HepG2 (cell line): ENCODE measurements around the gene LAMB4. TPM values are rescaled to one million over a fixed set of nuclear protein-coding genes. Genes with fewer than 3 reads are reported as not detected.

Experiments used
- ATAC-seq: fragments of 200-7000 bp; cut with Tn5 transposase; 3 replicates; pipeline ENCODE4 v1.9.1; 2020; ENCODE audit warnings: mild to moderate bottlenecking, moderate library complexity
- BruUV-seq: library from RNA; stranded (reverse); fragments of 400-500 nt; replicated peaks from 2 replicates; lab custom pipeline; 2021; lab: Mats Ljungman, UMichigan
- CTCF ChIA-PET: fragments of 300-600 bp; formaldehyde crosslinking; extraction: SDS; loops from one replicate; lab custom pipeline; 2021; ENCODE audit warnings: low total read pairs, inconsistent platforms, low intra/inter-chr PET ratio; lab: Yijun Ruan, JAX
- POLR2A ChIA-PET: fragments of 350-600 bp; sonication (Branson Sonifier 250); formaldehyde crosslinking; loops from one replicate; lab custom pipeline; 2020; ENCODE audit warnings: antibody characterized with exemption, inconsistent platforms; lab: Yijun Ruan, JAX
- DNase-seq: peaks from one replicate; pipeline ENCODE4 v3.0.0-alpha.2; 2015; ENCODE audit warnings: low spot score
- FAIRE-seq: peaks from 3 replicates; lab custom pipeline; 2011; peaks lifted over from hg19 to GRCh38; lab: Jason Lieb, UNC
- H2AFZ ChIP-seq: one replicate; pipeline ENCODE4 v1.6.1; 2011; ENCODE audit warnings: low read length, inconsistent platforms
- H3K27ac ChIP-seq: fragments of 300-600 bp; 3 replicates; pipeline ENCODE4 v1.8.0; 2011; ENCODE audit warnings: mixed run types, mild to moderate bottlenecking, mixed read lengths, low read length, inconsistent platforms; ENCODE audit not compliant: insufficient read depth; ENCODE audit errors: extremely low read length
- H3K27me3 ChIP-seq, 2 experiments: fragments of 200-600 bp in 1 of 2; 2 replicates in 1 of 2; 3 replicates in 1 of 2; pipeline versions ENCODE4 v1.6.0 to v1.8.0; 2011; ENCODE audit warnings: low read length in 2 of 2, mild to moderate bottlenecking in 2 of 2, moderate library complexity in 2 of 2, inconsistent platforms in 1 of 2; ENCODE audit not compliant: insufficient read depth in 2 of 2, control insufficient read depth in 1 of 2
- H3K36me3 ChIP-seq, 2 experiments: fragments of 200-600 bp in 1 of 2; replicated peaks in 1 of 2; 2 replicates in 1 of 2; 3 replicates in 1 of 2; pipeline versions ENCODE4 v1.5.1 to v1.8.0; 2011; ENCODE audit warnings: low read length in 2 of 2, inconsistent platforms in 1 of 2; ENCODE audit not compliant: insufficient read depth in 2 of 2, control insufficient read depth in 1 of 2
- H3K4me1 ChIP-seq: 2 replicates; pipeline ENCODE4 v1.5.1; 2012; ENCODE audit warnings: low read length, inconsistent platforms; ENCODE audit not compliant: insufficient read depth
- H3K4me2 ChIP-seq: 2 replicates; pipeline ENCODE4 v1.6.0; 2011; ENCODE audit warnings: low read depth, low read length, inconsistent platforms
- H3K4me3 ChIP-seq, 3 experiments: fragments of 200-600 bp in 1 of 3; sonication (generic), shearing (Covaris generic) in 1 of 3; replicated peaks in 1 of 3; 2 replicates each; pipeline ENCODE4 v1.5.1; 2011 to 2016; ENCODE audit warnings: low read length in 3 of 3, inconsistent platforms in 2 of 3, low read depth in 2 of 3, mild to moderate bottlenecking in 2 of 3, control low read depth in 1 of 3, mixed read lengths in 1 of 3; ENCODE audit not compliant: insufficient read depth in 1 of 3
- H3K79me2 ChIP-seq: one replicate; pipeline ENCODE4 v1.6.1; 2011; ENCODE audit warnings: low read length, inconsistent platforms; ENCODE audit not compliant: insufficient read depth
- H3K9ac ChIP-seq: 2 replicates; pipeline ENCODE4 v1.6.0; 2011; ENCODE audit warnings: mild to moderate bottlenecking, low read depth, low read length, inconsistent platforms; ENCODE audit not compliant: insufficient read depth
- H3K9me3 ChIP-seq: 2 replicates; pipeline ENCODE4 v1.5.1; 2012; ENCODE audit warnings: mild to moderate bottlenecking, low read length
- H4K20me1 ChIP-seq: 2 replicates; pipeline ENCODE4 v1.6.0; 2011; ENCODE audit warnings: inconsistent platforms, mild to moderate bottlenecking, low read length, moderate library complexity; ENCODE audit not compliant: insufficient read depth
- EZH2 ChIP-seq: conservative IDR thresholded peaks from 2 replicates; pipeline ENCODE4 v1.6.1; 2012; ENCODE audit warnings: mild to moderate bottlenecking, low read depth, low read length, moderate library complexity
- GLI4 ChIP-seq: sonication (generic); formaldehyde crosslinking; IDR thresholded peaks from 2 replicates; pipeline ENCODE4 v1.5.1; 2020; ENCODE audit warnings: missing genetic modification reagents, mild to moderate bottlenecking, moderate library complexity, borderline replicate concordance
- MAFK ChIP-seq, 2 experiments: IDR thresholded peaks in 1 of 2; conservative IDR thresholded peaks in 1 of 2; 2 replicates each; pipeline ENCODE4 v1.6.1; 2011; ENCODE audit warnings: improper control_type of control experiment in 2 of 2, low read length in 2 of 2
- NFRKB ChIP-seq: fragments of 450-650 bp; IDR thresholded peaks from 2 replicates; pipeline ENCODE4 v1.6.1; 2017
- REL ChIP-seq: sonication (generic); formaldehyde crosslinking; conservative IDR thresholded peaks from 2 replicates; pipeline ENCODE4 v1.8.0; 2022; ENCODE audit warnings: mild to moderate bottlenecking, missing genetic modification reagents, moderate library complexity
- TCF7L2 ChIP-seq: IDR thresholded peaks from 2 replicates; pipeline ENCODE4 v1.6.1; 2011; ENCODE audit warnings: mild to moderate bottlenecking, low read depth, low read length, moderate library complexity
- THAP11 ChIP-seq: IDR thresholded peaks from 2 replicates; pipeline ENCODE4 v1.6.1; 2016; ENCODE audit warnings: missing biosample characterization, missing genetic modification reagents
- ZFYVE20 ChIP-seq: sonication (generic); formaldehyde crosslinking; IDR thresholded peaks from 2 replicates; pipeline ENCODE4 v1.8.0; 2023; ENCODE audit warnings: low read depth, mild to moderate bottlenecking, moderate library complexity, missing genetic modification reagents, borderline replicate concordance
- ZSCAN21 ChIP-seq: sonication (generic); formaldehyde crosslinking; IDR thresholded peaks from 2 replicates; pipeline ENCODE4 v1.8.0; 2022; ENCODE audit warnings: mild to moderate bottlenecking, missing genetic modification reagents, moderate library complexity, borderline replicate concordance
- WGBS: methylation state at CpG from one replicate; pipeline ENCODE4 v1.1.6; 2017; ENCODE audit warnings: low lambda C conversion rate; 5-methylcytosine and 5-hydroxymethylcytosine counted together
- in situ Hi-C: cut with HindIII; loops from 2 replicates; pipeline ENCODE4 v1.10.0; 2017; ENCODE audit warnings: low pct_unique_long_range_greater_than_20kb; ENCODE audit not compliant: extremely low pct_ligation_motif_present
- intact Hi-C: fragments of 100-400 bp; cut with micrococcal nuclease; formaldehyde crosslinking; loops from one replicate; pipeline ENCODE4 v1.10.0; 2022; ENCODE audit not compliant: unreplicated experiment
- polyA plus RNA-seq, 8 experiments: library from polyadenylated mRNA; depleted of rRNA in 3 of 8; stranded (reverse) in 7 of 8; unstranded in 1 of 8; fragments of >200 nt; fragmentation: Illumina TruSeq in 4 of 8; extraction: Trizol in 4 of 8; gene quantifications; 2 replicates each; pipeline versions ENCODE4 v1.2.1 to v1.2.3, GENCODE V29; 2011 to 2016; ENCODE audit warnings: low read depth in 4 of 8, missing spikeins in 1 of 8, mixed read lengths in 1 of 8; ENCODE audit not compliant: insufficient read depth in 1 of 8
- total RNA-seq, 5 experiments: library from RNA; depleted of rRNA; stranded (reverse); fragments of >200 nt; fragmentation: Illumina TruSeq; extraction: Trizol; gene quantifications; 2 replicates each; pipeline ENCODE4 v1.2.3, GENCODE V29; 2016; ENCODE audit warnings: low read depth in 1 of 5
- TF ChIP-seq, protein P1 (sequence below): sonication (generic); formaldehyde crosslinking; IDR thresholded peaks from 2 replicates; pipeline ENCODE4 v1.4.0; 2020; ENCODE audit warnings: missing genetic modification reagents
- TF ChIP-seq, protein P2 (sequence below): sonication (generic); formaldehyde crosslinking; IDR thresholded peaks from 2 replicates; pipeline ENCODE4 v1.4.0; 2020; ENCODE audit warnings: missing genetic modification reagents

LAMB4 gene
- total and polyA plus RNA-seq, 2 of the 13 experiments (the other 11 are each of a cell fraction or from before 2014, with no cell fraction given): 0.05 TPM; not detected in 1

DNA sequence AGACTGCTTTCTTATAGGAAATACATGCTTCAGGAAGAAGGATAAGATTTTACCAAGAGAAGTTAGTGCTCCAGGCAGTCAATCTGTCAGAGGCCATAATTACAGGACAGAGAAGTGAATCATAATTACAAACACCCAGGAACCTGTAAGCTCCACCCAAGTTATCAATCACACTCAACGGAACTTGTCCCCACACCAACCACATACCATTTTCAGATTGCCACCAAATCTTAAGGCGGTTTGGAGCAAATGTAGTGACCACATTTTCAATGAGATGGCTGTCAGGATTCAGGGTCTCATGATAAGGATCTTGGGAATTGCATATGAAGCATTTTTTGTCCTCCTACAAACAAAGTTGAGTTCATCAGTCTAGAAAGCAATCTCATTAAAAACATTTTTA, 132.0 kb downstream of the LAMB4 start:
- no peaks in the 10 kb centered on the region for H3K9me3 ChIP-seq
- H3K4me3 ChIP-seq: no peak overlapping the region
- H3K27me3 ChIP-seq: no peaks in the 10 kb centered on the region
- CTCF ChIA-PET: no interaction called here
- H3K27ac ChIP-seq: no peak overlapping the region
- FAIRE-seq (no peak), ATAC-seq (no peak), DNase-seq (no peak)
- 100% methylated on average over 2 of the region's 2 CpGs for WGBS
- no TSS peak for BruUV-seq
- peaks cover 13% of the 10 kb centered on the region for H3K79me2 ChIP-seq
- H3K9ac ChIP-seq: no peak overlapping the region
- POLR2A ChIA-PET: no interaction called here
- peaks cover 6 to 12% of the 10 kb centered on the region in 2 experiments for H3K36me3 ChIP-seq
- H2AFZ ChIP-seq: no peak overlapping the region
- peaks cover 89% of the 10 kb centered on the region for H3K4me1 ChIP-seq
- intact Hi-C loops: no loop called here
- no peaks in the 10 kb centered on the region for H4K20me1 ChIP-seq
- in situ Hi-C loops: no loop called here
- no peak for TF ChIP-seq REL (CRISPR knock-in tag)
- no peak for TF ChIP-seq NFRKB
- peak; percentile 21 to 36; a peak in 1 of 4 replicates for TF ChIP-seq MAFK (conservative IDR thresholded peaks at IDR 0.05 in 1 of 2, IDR thresholded peaks at IDR 0.05 in 1 of 2; ENCODE audit: low read length in 2 of 2)
- H3K4me2 ChIP-seq: no peak overlapping the region

DNA sequence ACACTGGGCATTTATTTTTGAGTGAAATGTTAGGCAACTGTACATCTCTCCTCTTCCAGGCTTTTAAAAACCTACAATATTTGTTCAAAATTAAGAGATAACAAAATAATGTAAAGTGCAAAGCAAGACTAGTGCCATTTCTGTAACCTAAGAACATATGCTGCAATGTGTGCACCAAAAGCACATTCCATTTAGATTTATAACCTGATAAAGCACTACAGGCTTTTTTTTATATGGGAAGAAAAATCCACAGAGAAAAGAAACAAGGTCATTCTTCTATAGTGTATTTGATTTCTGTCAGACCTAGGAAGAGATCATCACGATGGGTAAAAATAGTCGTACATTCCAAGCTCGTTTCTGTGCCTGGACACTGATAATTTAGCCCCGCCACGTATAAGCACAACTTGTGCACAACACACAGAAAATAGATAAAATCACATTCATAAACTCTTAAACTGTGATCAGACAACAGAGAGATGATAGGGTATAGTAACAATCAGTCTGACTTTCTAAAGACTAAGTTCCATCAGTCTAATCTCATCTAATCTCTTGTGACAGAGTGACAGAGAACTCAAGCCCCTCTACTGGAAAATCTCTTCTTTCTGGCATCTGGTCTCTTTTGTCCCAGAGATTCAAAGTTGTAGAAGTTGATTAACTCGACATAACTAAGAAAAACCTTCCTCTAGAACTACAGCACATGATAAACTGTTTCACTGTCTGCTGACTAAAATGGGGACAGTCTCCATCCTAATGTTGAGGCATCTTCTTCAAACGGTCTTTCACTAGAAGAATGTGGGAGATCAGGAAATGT, 133.9 kb downstream of the LAMB4 start:
- no peak overlapping the region for H3K9ac ChIP-seq
- no peaks in the 10 kb centered on the region for H3K79me2 ChIP-seq
- BruUV-seq: no TSS peak
- ATAC-seq (no peak), FAIRE-seq (no peak), DNase-seq (no peak)
- ChIA-PET CTCF (no interaction called here), POLR2A (interaction anchor here (1.0 to 2.1 kb wide), 4 partner anchors 8 to 30 kb away, joined by 3 to 8 read pairs (median 6); no protein-coding TSS in a partner anchor)
- H3K27ac ChIP-seq: peak overlapping the region; percentile 61
- 73% methylated on average over 7 of the region's 7 CpGs for WGBS
- no peak overlapping the region for H2AFZ ChIP-seq
- peak overlapping the region; percentile 62 for H3K4me2 ChIP-seq
- H3K4me1 ChIP-seq: peaks cover 78% of the 10 kb centered on the region
- H3K4me3 ChIP-seq: peak overlapping the region in 1 of 3 experiments; percentile 25; a peak in 1 of 6 replicates
- in situ Hi-C loops (no loop called here), intact Hi-C loops (no loop called here)
- no peaks in the 10 kb centered on the region for H3K9me3 ChIP-seq
- no peak for TF ChIP-seq GLI4 (CRISPR knock-in tag)
- TF ChIP-seq THAP11 (CRISPR knock-in tag): no peak
- no peak for TF ChIP-seq ZFYVE20 (CRISPR knock-in tag)
- no peak for TF ChIP-seq ZSCAN21 (CRISPR knock-in tag)
- no peak for TF ChIP-seq TCF7L2
- TF ChIP-seq, protein P1, sequence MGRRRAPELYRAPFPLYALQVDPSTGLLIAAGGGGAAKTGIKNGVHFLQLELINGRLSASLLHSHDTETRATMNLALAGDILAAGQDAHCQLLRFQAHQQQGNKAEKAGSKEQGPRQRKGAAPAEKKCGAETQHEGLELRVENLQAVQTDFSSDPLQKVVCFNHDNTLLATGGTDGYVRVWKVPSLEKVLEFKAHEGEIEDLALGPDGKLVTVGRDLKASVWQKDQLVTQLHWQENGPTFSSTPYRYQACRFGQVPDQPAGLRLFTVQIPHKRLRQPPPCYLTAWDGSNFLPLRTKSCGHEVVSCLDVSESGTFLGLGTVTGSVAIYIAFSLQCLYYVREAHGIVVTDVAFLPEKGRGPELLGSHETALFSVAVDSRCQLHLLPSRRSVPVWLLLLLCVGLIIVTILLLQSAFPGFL (CRISPR knock-in tag): no peak
- TF ChIP-seq, protein P2, sequence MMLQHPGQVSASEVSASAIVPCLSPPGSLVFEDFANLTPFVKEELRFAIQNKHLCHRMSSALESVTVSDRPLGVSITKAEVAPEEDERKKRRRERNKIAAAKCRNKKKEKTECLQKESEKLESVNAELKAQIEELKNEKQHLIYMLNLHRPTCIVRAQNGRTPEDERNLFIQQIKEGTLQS (CRISPR knock-in tag): no peak
- no peak for TF ChIP-seq EZH2
- no peaks in the 10 kb centered on the region for H4K20me1 ChIP-seq
- no peaks in the 10 kb centered on the region for H3K27me3 ChIP-seq
- H3K36me3 ChIP-seq: peaks cover 10 to 16% of the 10 kb centered on the region in 2 experiments
